HepG2 (cell line): Measurements from ENCODE around the gene TMC2. TPM values are rescaled to one million over a fixed set of nuclear protein-coding genes. Genes with fewer than 3 reads are reported as not detected.

Experiments used
- ATAC-seq: fragments of 200-7000 bp; cut with Tn5 transposase; 3 replicates; pipeline ENCODE4 v1.9.1; 2020; ENCODE audit warnings: mild to moderate bottlenecking, moderate library complexity
- BruUV-seq: library from RNA; stranded (reverse); fragments of 400-500 nt; replicated peaks from 2 replicates; lab custom pipeline; 2021; lab: Mats Ljungman, UMichigan
- CTCF ChIA-PET: fragments of 300-600 bp; formaldehyde crosslinking; extraction: SDS; loops from one replicate; lab custom pipeline; 2021; ENCODE audit warnings: low total read pairs, inconsistent platforms, low intra/inter-chr PET ratio; lab: Yijun Ruan, JAX
- POLR2A ChIA-PET: fragments of 350-600 bp; sonication (Branson Sonifier 250); formaldehyde crosslinking; loops from one replicate; lab custom pipeline; 2020; ENCODE audit warnings: antibody characterized with exemption, inconsistent platforms; lab: Yijun Ruan, JAX
- DNase-seq: peaks from one replicate; pipeline ENCODE4 v3.0.0-alpha.2; 2015; ENCODE audit warnings: low spot score
- FAIRE-seq: peaks from 3 replicates; lab custom pipeline; 2011; peaks lifted over from hg19 to GRCh38; lab: Jason Lieb, UNC
- H2AFZ ChIP-seq: one replicate; pipeline ENCODE4 v1.6.1; 2011; ENCODE audit warnings: low read length, inconsistent platforms
- H3K27ac ChIP-seq: fragments of 300-600 bp; 3 replicates; pipeline ENCODE4 v1.8.0; 2011; ENCODE audit warnings: mixed run types, mild to moderate bottlenecking, mixed read lengths, low read length, inconsistent platforms; ENCODE audit not compliant: insufficient read depth; ENCODE audit errors: extremely low read length
- H3K27me3 ChIP-seq, 2 experiments: fragments of 200-600 bp in 1 of 2; 2 replicates in 1 of 2; 3 replicates in 1 of 2; pipeline versions ENCODE4 v1.6.0 to v1.8.0; 2011; ENCODE audit warnings: low read length in 2 of 2, mild to moderate bottlenecking in 2 of 2, moderate library complexity in 2 of 2, inconsistent platforms in 1 of 2; ENCODE audit not compliant: insufficient read depth in 2 of 2, control insufficient read depth in 1 of 2
- H3K36me3 ChIP-seq, 2 experiments: fragments of 200-600 bp in 1 of 2; replicated peaks in 1 of 2; 2 replicates in 1 of 2; 3 replicates in 1 of 2; pipeline versions ENCODE4 v1.5.1 to v1.8.0; 2011; ENCODE audit warnings: low read length in 2 of 2, inconsistent platforms in 1 of 2; ENCODE audit not compliant: insufficient read depth in 2 of 2, control insufficient read depth in 1 of 2
- H3K4me1 ChIP-seq: 2 replicates; pipeline ENCODE4 v1.5.1; 2012; ENCODE audit warnings: low read length, inconsistent platforms; ENCODE audit not compliant: insufficient read depth
- H3K4me2 ChIP-seq: 2 replicates; pipeline ENCODE4 v1.6.0; 2011; ENCODE audit warnings: low read depth, low read length, inconsistent platforms
- H3K4me3 ChIP-seq, 3 experiments: fragments of 200-600 bp in 1 of 3; sonication (generic), shearing (Covaris generic) in 1 of 3; replicated peaks in 1 of 3; 2 replicates each; pipeline ENCODE4 v1.5.1; 2011 to 2016; ENCODE audit warnings: low read length in 3 of 3, inconsistent platforms in 2 of 3, low read depth in 2 of 3, mild to moderate bottlenecking in 2 of 3, control low read depth in 1 of 3, mixed read lengths in 1 of 3; ENCODE audit not compliant: insufficient read depth in 1 of 3
- H3K79me2 ChIP-seq: one replicate; pipeline ENCODE4 v1.6.1; 2011; ENCODE audit warnings: low read length, inconsistent platforms; ENCODE audit not compliant: insufficient read depth
- H3K9ac ChIP-seq: 2 replicates; pipeline ENCODE4 v1.6.0; 2011; ENCODE audit warnings: mild to moderate bottlenecking, low read depth, low read length, inconsistent platforms; ENCODE audit not compliant: insufficient read depth
- H3K9me3 ChIP-seq: 2 replicates; pipeline ENCODE4 v1.5.1; 2012; ENCODE audit warnings: mild to moderate bottlenecking, low read length
- H4K20me1 ChIP-seq: 2 replicates; pipeline ENCODE4 v1.6.0; 2011; ENCODE audit warnings: inconsistent platforms, mild to moderate bottlenecking, low read length, moderate library complexity; ENCODE audit not compliant: insufficient read depth
- EED ChIP-seq: sonication (generic); formaldehyde crosslinking; IDR thresholded peaks from 2 replicates; pipeline ENCODE4 v1.5.0; 2020; ENCODE audit warnings: mild to moderate bottlenecking, missing genetic modification reagents
- EHMT2 ChIP-seq: fragments of 200-600 bp; sonication (generic); IDR thresholded peaks from 2 replicates; pipeline ENCODE4 v1.7.0; 2017; ENCODE audit warnings: antibody characterized with exemption, low read depth, low read length, borderline replicate concordance
- MAFK ChIP-seq, 2 experiments: IDR thresholded peaks in 1 of 2; conservative IDR thresholded peaks in 1 of 2; 2 replicates each; pipeline ENCODE4 v1.6.1; 2011; ENCODE audit warnings: improper control_type of control experiment in 2 of 2, low read length in 2 of 2
- PRPF4 ChIP-seq: fragments of 200-400 bp; formaldehyde crosslinking; IDR thresholded peaks from 2 replicates; pipeline ENCODE4 v1.6.1; 2016; ENCODE audit warnings: low read length, low read depth; ENCODE audit not compliant: poor library complexity, severe bottlenecking
- RORA ChIP-seq: sonication (generic); formaldehyde crosslinking; IDR thresholded peaks from 2 replicates; pipeline ENCODE4 v1.5.0; 2020; ENCODE audit warnings: mild to moderate bottlenecking, missing genetic modification reagents, moderate library complexity
- SMYD3 ChIP-seq: sonication (generic); formaldehyde crosslinking; IDR thresholded peaks from 2 replicates; pipeline ENCODE4 v1.8.1; 2023; ENCODE audit warnings: mild to moderate bottlenecking, missing genetic modification reagents
- SRY ChIP-seq: sonication (generic); formaldehyde crosslinking; IDR thresholded peaks from 2 replicates; pipeline ENCODE4 v1.8.0; 2022; ENCODE audit warnings: mild to moderate bottlenecking, missing genetic modification reagents
- STAT5B ChIP-seq: sonication (generic); formaldehyde crosslinking; IDR thresholded peaks from 2 replicates; pipeline ENCODE4 v1.4.0; 2020; ENCODE audit warnings: missing genetic modification reagents
- ZBTB1 ChIP-seq: sonication (generic); formaldehyde crosslinking; IDR thresholded peaks from 2 replicates; pipeline ENCODE4 v1.4.0; 2020; ENCODE audit warnings: missing genetic modification reagents, borderline replicate concordance
- ZBTB38 ChIP-seq: sonication (generic); formaldehyde crosslinking; IDR thresholded peaks from 2 replicates; pipeline ENCODE4 v1.5.1; 2020; ENCODE audit warnings: mild to moderate bottlenecking, missing genetic modification reagents
- ZFP82 ChIP-seq: sonication (generic); formaldehyde crosslinking; IDR thresholded peaks from 2 replicates; pipeline ENCODE4 v1.5.1; 2020; ENCODE audit warnings: mild to moderate bottlenecking, missing genetic modification reagents, borderline replicate concordance
- ZNF136 ChIP-seq: sonication (generic); formaldehyde crosslinking; IDR thresholded peaks from 2 replicates; pipeline ENCODE4 v1.8.1; 2022; ENCODE audit warnings: low read depth, mild to moderate bottlenecking, moderate library complexity, missing genetic modification reagents
- ZNF337 ChIP-seq: sonication (generic); formaldehyde crosslinking; IDR thresholded peaks from 2 replicates; pipeline ENCODE4 v1.5.1; 2020; ENCODE audit warnings: missing genetic modification reagents, low read depth, mild to moderate bottlenecking, borderline replicate concordance
- ZNF501 ChIP-seq: sonication (generic); formaldehyde crosslinking; IDR thresholded peaks from 2 replicates; pipeline ENCODE4 v1.5.1; 2020; ENCODE audit warnings: mild to moderate bottlenecking, moderate library complexity, missing genetic modification reagents
- ZNF598 ChIP-seq: sonication (generic); formaldehyde crosslinking; IDR thresholded peaks from 2 replicates; pipeline ENCODE4 v1.5.1; 2020; ENCODE audit warnings: mild to moderate bottlenecking, missing genetic modification reagents, borderline replicate concordance
- ZNF724P ChIP-seq: sonication (generic); formaldehyde crosslinking; IDR thresholded peaks from 2 replicates; pipeline ENCODE4 v1.8.0; 2022; ENCODE audit warnings: missing genetic modification reagents, borderline replicate concordance
- ZNF746 ChIP-seq: sonication (generic); formaldehyde crosslinking; IDR thresholded peaks from 2 replicates; pipeline ENCODE4 v1.8.0; 2022; ENCODE audit warnings: mild to moderate bottlenecking, missing genetic modification reagents
- ZNF772 ChIP-seq: sonication (generic); formaldehyde crosslinking; IDR thresholded peaks from 2 replicates; pipeline ENCODE4 v1.5.0; 2020; ENCODE audit warnings: mild to moderate bottlenecking, missing genetic modification reagents
- ZSCAN9 ChIP-seq: IDR thresholded peaks from 2 replicates; pipeline ENCODE4 v1.6.1; 2016; ENCODE audit warnings: borderline replicate concordance
- WGBS: methylation state at CpG from one replicate; pipeline ENCODE4 v1.1.6; 2017; ENCODE audit warnings: low lambda C conversion rate; 5-methylcytosine and 5-hydroxymethylcytosine counted together
- in situ Hi-C: cut with HindIII; loops from 2 replicates; pipeline ENCODE4 v1.10.0; 2017; ENCODE audit warnings: low pct_unique_long_range_greater_than_20kb; ENCODE audit not compliant: extremely low pct_ligation_motif_present
- intact Hi-C: fragments of 100-400 bp; cut with micrococcal nuclease; formaldehyde crosslinking; loops from one replicate; pipeline ENCODE4 v1.10.0; 2022; ENCODE audit not compliant: unreplicated experiment
- polyA plus RNA-seq, 8 experiments: library from polyadenylated mRNA; depleted of rRNA in 3 of 8; stranded (reverse) in 7 of 8; unstranded in 1 of 8; fragments of >200 nt; fragmentation: Illumina TruSeq in 4 of 8; extraction: Trizol in 4 of 8; gene quantifications; 2 replicates each; pipeline versions ENCODE4 v1.2.1 to v1.2.3, GENCODE V29; 2011 to 2016; ENCODE audit warnings: low read depth in 4 of 8, missing spikeins in 1 of 8, mixed read lengths in 1 of 8; ENCODE audit not compliant: insufficient read depth in 1 of 8
- total RNA-seq, 5 experiments: library from RNA; depleted of rRNA; stranded (reverse); fragments of >200 nt; fragmentation: Illumina TruSeq; extraction: Trizol; gene quantifications; 2 replicates each; pipeline ENCODE4 v1.2.3, GENCODE V29; 2016; ENCODE audit warnings: low read depth in 1 of 5
- TF ChIP-seq, protein P1 (sequence below): sonication (generic); formaldehyde crosslinking; IDR thresholded peaks from 2 replicates; pipeline ENCODE4 v1.8.1; 2023; ENCODE audit warnings: missing genetic modification reagents, inconsistent platforms, borderline replicate concordance

TMC2 gene
- total and polyA plus RNA-seq, 2 of the 13 experiments (the other 11 are each of a cell fraction or from before 2014, with no cell fraction given): not detected

GRCh38 chr20:2509468-2509781 is 26.9 kb upstream of the TMC2 start:
- ChIA-PET CTCF (interaction anchor here (1.2 kb wide), 1 partner anchor 15 kb away, joined by 3 read pairs; no protein-coding TSS in a partner anchor), POLR2A (interaction anchor here (1.1 to 3.8 kb wide), 5 partner anchors 9 to 143 kb away, joined by 3 to 32 read pairs (median 4); partner anchors contain the start of genes NOP56 and SNRPB)
- intact Hi-C loops (loop anchor here (1.0 to 2.0 kb wide), 2 partner anchors 33 to 39 kb away; partner anchors contain the start of gene SNRPB), in situ Hi-C loops (no loop called here)
- BruUV-seq: TSS peak; percentile 98
- 76% methylated on average over 9 of the region's 9 CpGs for WGBS
- Histone ChIP-seq H3K4me1 (peaks cover 23% of the 10 kb centered on the region), H3K9ac (peak overlapping the region; percentile 80), H3K4me2 (peak overlapping the region; percentile 99), H4K20me1 (no peaks in the 10 kb centered on the region), H3K27me3 (peaks cover 2 to 6% of the 10 kb centered on the region in 2 experiments; a peak in 3 of 5 replicates), H3K27ac (peak overlapping the region; percentile 79), H2AFZ (peak overlapping the region; percentile 99), H3K4me3 (peak overlapping the region; percentile 88 to 96 (median 91)), H3K9me3 (no peaks in the 10 kb centered on the region), H3K79me2 (peaks cover 18% of the 10 kb centered on the region), H3K36me3 (no peaks in the 10 kb centered on the region)
- no peak for ATAC-seq
- no peak for DNase-seq
- no peak for FAIRE-seq
- peak; percentile 15; the same call in 1 of the 2 replicates for TF ChIP-seq ZFP82 (CRISPR knock-in tag)
- 0 out of 2 replicates have a peak, but pooled peaks have one; percentile 8 for TF ChIP-seq STAT5B
- 0 out of 2 replicates have a peak, but pooled peaks have one; percentile 30 for TF ChIP-seq ZNF724P (CRISPR knock-in tag)
- 0 out of 2 replicates have a peak, but pooled peaks have one; percentile 8 for TF ChIP-seq ZNF136
- TF ChIP-seq ZNF772 (CRISPR knock-in tag): peak; percentile 27; the same call in 1 of the 2 replicates
- 0 out of 2 replicates have a peak, but pooled peaks have one; percentile 44 for TF ChIP-seq ZNF337 (CRISPR knock-in tag)
- peak; percentile 2; the same call in 1 of the 2 replicates for TF ChIP-seq ZBTB1
- TF ChIP-seq EED (CRISPR knock-in tag): 0 out of 2 replicates have a peak, but pooled peaks have one; percentile 26
- TF ChIP-seq SRY (CRISPR knock-in tag): peak; percentile 19; the same call in 1 of the 2 replicates
- no peak for TF ChIP-seq ZNF501 (CRISPR knock-in tag)
- 0 out of 2 replicates have a peak, but pooled peaks have one; percentile 6 for TF ChIP-seq ZBTB38 (CRISPR knock-in tag)
- TF ChIP-seq ZNF598: no peak; the same call in 1 of the 2 replicates
- TF ChIP-seq ZNF746 (CRISPR knock-in tag): peak; percentile 38; the same call in 1 of the 2 replicates
- TF ChIP-seq MAFK (conservative IDR thresholded peaks at IDR 0.05 in 1 of 2, IDR thresholded peaks at IDR 0.05 in 1 of 2; ENCODE audit: low read length in 2 of 2): no peak
- TF ChIP-seq, protein P1, sequence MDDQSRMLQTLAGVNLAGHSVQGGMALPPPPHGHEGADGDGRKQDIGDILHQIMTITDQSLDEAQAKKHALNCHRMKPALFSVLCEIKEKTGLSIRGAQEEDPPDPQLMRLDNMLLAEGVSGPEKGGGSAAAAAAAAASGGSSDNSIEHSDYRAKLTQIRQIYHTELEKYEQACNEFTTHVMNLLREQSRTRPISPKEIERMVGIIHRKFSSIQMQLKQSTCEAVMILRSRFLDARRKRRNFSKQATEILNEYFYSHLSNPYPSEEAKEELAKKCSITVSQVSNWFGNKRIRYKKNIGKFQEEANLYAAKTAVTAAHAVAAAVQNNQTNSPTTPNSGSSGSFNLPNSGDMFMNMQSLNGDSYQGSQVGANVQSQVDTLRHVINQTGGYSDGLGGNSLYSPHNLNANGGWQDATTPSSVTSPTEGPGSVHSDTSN: peak; percentile 11; the same call in 1 of the 2 replicates
- TF ChIP-seq EHMT2: 0 out of 2 replicates have a peak, but pooled peaks have one; percentile 27
- TF ChIP-seq SMYD3 (CRISPR knock-in tag): 0 out of 2 replicates have a peak, but pooled peaks have one; percentile 2
- TF ChIP-seq RORA (CRISPR knock-in tag): 0 out of 2 replicates have a peak, but pooled peaks have one; percentile 19
- TF ChIP-seq PRPF4: peak; percentile 40
- no peak for TF ChIP-seq ZSCAN9 (CRISPR knock-in tag)
